ENCODE data around the gene GSAP.

The GSAP gene

GRCh38 chr7:77266291-77266794 lies 149.8 kb downstream of the GSAP start:
- H3K4me3 ChIP-seq (ENCODE audit: control insufficient read depth, low read depth, low read length): no peak overlapping the region
- no peak for DNase-seq (ENCODE audit: low read depth)
- TF ChIP-seq CTCF (conservative IDR thresholded peaks at IDR 0.05; ENCODE audit: control insufficient read depth, insufficient read depth, low read depth, low read length): no peak

- TF ChIP-seq CTCF (conservative IDR thresholded peaks at IDR 0.05; ENCODE audit: control insufficient read depth, insufficient read depth, low read depth, low read length): no peak
- no peak for DNase-seq (ENCODE audit: low read depth)
- H3K4me3 ChIP-seq (ENCODE audit: control insufficient read depth, low read depth, low read length): no peak overlapping the region
Observed at GRCh38 chr7:77265666-77266065, 150.5 kb downstream of the GSAP start.

GRCh38 chr7:77262316-77262715 lies 153.8 kb downstream of the GSAP start:
- DNase-seq (ENCODE audit: low read depth): no peak
- H3K4me3 ChIP-seq (ENCODE audit: control insufficient read depth, low read depth, low read length): no peak overlapping the region
- no peak for TF ChIP-seq CTCF (conservative IDR thresholded peaks at IDR 0.05; ENCODE audit: control insufficient read depth, insufficient read depth, low read depth, low read length)

Data from fibroblast of mammary gland (primary cell).